ENCODE measurements around the gene FCN3.
A peak's percentile ranks its signal among the peaks of the same experiment; 100 is the strongest.

Gene FCN3

DNA sequence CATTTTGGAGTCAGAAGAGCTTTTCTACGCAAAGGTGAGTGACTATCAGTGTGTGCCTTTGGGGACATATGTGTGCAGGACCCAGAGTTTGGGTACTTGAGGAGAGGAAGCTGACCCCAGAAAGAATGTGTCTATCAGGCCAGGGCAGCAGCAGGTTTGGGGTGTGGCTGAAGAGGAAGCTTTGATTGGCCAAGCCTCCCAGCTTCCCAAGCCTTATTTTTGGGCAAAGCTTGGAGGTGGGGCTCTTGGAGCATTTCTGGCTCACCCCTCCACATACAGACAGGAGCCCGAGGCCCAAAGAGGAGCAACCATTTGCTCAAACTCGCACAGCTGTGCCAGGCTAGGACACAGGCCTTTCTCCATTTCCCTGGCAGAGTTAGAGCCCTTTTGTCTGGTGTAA, 22.5 kb upstream of the FCN3 start:
- DNase-seq = no peak
- Mint-ChIP-seq H3K27ac (no peak overlapping the region), H3K4me3 (no peak overlapping the region), H3K27me3 (ENCODE audit: low read depth, poor library complexity) (peaks cover 5% of the 10 kb centered on the region), H3K4me1 (peaks cover 75% of the 10 kb centered on the region), H3K36me3 (ENCODE audit: low read depth) (no peaks in the 10 kb centered on the region), H3K9me3 (no peaks in the 10 kb centered on the region)
- TF ChIP-seq, protein P1, sequence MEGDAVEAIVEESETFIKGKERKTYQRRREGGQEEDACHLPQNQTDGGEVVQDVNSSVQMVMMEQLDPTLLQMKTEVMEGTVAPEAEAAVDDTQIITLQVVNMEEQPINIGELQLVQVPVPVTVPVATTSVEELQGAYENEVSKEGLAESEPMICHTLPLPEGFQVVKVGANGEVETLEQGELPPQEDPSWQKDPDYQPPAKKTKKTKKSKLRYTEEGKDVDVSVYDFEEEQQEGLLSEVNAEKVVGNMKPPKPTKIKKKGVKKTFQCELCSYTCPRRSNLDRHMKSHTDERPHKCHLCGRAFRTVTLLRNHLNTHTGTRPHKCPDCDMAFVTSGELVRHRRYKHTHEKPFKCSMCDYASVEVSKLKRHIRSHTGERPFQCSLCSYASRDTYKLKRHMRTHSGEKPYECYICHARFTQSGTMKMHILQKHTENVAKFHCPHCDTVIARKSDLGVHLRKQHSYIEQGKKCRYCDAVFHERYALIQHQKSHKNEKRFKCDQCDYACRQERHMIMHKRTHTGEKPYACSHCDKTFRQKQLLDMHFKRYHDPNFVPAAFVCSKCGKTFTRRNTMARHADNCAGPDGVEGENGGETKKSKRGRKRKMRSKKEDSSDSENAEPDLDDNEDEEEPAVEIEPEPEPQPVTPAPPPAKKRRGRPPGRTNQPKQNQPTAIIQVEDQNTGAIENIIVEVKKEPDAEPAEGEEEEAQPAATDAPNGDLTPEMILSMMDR (IDR thresholded peaks at IDR 0.05) = no peak

DNA sequence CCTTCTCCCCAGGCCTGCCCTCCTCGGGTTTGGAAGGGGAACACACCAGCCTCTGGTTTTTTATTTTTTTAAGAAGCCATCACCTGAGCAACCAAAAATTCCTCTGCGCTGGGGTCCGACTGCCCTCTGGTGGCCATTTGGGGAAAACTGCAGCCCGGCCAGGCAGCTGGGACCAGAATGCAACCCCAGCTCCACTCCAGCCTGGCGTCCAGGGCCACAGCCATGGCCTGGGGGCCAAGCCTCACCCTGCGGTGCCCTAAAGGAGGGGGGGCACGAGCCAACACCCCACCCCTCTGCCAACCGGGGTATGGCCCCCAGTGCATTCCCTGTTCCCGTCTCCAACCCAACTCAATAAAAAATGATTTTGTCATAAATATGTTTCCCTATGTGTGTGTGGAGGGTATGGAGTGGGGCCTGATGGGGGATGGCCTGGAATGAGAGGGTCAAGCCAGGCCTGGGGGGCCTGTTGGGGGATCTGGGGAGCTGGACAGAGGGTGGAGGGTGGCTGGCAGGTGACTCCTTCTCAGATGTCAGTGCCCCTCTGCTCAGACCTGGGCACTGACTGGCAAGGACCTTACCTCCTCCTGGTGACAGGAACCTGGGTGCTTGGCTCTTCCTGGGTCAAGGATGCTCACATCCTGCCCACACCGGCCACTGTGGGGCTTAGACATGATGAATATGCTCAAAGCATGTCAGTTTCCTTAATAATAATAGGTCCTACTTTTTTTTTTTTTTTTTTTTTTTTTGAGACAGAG, 21.0 kb upstream of the FCN3 start:
- Mint-ChIP-seq H3K27ac (no peak overlapping the region), H3K36me3 (ENCODE audit: low read depth) (no peaks in the 10 kb centered on the region), H3K27me3 (ENCODE audit: low read depth, poor library complexity) (peaks cover 12% of the 10 kb centered on the region), H3K4me3 (no peak overlapping the region), H3K4me1 (peaks cover 71% of the 10 kb centered on the region), H3K9me3 (no peaks in the 10 kb centered on the region)
- peak; percentile 82 for DNase-seq
- TF ChIP-seq, protein P1 (IDR thresholded peaks at IDR 0.05) = peak; percentile 96

DNA sequence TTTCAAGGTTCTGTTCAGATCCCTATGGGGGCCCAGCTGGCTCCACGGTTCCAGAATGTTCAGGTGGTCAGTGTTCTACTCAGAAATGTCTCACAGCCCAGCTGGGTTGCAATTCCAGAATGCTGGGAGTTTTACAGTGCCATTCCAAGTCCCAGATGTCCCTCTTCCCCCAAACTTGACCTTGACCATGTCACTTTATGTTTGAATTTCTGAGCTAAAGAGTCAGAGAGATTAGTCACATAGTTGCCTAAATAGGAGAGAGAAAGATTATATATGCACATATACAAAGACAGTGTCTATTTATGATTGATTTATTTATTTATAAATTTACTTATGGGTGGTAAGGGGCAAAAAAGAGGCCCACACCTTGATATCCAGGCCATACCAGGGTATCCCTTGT, 20.3 kb upstream of the FCN3 start:
- Mint-ChIP-seq H3K36me3 (ENCODE audit: low read depth) (no peaks in the 10 kb centered on the region), H3K27me3 (ENCODE audit: low read depth, poor library complexity) (peaks cover 17% of the 10 kb centered on the region), H3K4me1 (peaks cover 64% of the 10 kb centered on the region), H3K9me3 (no peaks in the 10 kb centered on the region), H3K4me3 (peak overlapping the region; percentile 59), H3K27ac (no peak overlapping the region)
- TF ChIP-seq, protein P1 (IDR thresholded peaks at IDR 0.05) = no peak
- no peak for DNase-seq

DNA sequence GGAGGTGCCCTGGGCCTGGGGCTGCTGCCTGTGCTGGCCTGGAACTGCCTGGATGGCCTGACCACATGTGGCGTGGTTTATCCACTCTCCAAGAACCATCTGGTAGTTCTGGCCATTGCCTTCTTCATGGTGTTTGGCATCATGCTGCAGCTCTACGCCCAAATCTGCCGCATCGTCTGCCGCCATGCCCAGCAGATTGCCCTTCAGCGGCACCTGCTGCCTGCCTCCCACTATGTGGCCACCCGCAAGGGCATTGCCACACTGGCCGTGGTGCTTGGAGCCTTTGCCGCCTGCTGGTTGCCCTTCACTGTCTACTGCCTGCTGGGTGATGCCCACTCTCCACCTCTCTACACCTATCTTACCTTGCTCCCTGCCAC, 19.6 kb upstream of the FCN3 start:
- no peak for DNase-seq
- TF ChIP-seq, protein P1 (IDR thresholded peaks at IDR 0.05) = no peak
- Mint-ChIP-seq H3K27ac (no peak overlapping the region), H3K9me3 (no peaks in the 10 kb centered on the region), H3K4me1 (peaks cover 57% of the 10 kb centered on the region), H3K4me3 (peak overlapping the region; percentile 59), H3K36me3 (ENCODE audit: low read depth) (no peaks in the 10 kb centered on the region), H3K27me3 (ENCODE audit: low read depth, poor library complexity) (peaks cover 17% of the 10 kb centered on the region)

DNA sequence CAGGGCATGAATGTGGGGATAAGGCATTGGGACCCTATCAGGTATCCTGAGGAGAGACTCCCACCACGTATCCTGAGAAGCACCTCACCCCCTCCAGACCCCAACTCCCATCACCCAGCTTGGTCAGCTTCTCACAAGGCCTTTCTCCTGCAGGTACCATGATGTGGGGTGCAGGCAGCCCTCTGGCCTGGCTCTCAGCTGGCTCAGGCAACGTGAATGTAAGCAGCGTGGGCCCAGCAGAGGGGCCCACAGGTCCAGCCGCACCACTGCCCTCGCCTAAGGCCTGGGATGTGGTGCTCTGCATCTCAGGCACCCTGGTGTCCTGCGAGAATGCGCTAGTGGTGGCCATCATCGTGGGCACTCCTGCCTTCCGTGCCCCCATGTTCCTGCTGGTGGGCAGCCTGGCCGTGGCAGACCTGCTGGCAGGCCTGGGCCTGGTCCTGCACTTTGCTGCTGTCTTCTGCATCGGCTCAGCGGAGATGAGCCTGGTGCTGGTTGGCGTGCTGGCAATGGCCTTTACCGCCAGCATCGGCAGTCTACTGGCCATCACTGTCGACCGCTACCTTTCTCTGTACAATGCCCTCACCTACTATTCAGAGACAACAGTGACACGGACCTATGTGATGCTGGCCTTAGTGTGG, 19.1 kb upstream of the FCN3 start:
- Mint-ChIP-seq H3K27me3 (ENCODE audit: low read depth, poor library complexity) (peaks cover 18% of the 10 kb centered on the region), H3K36me3 (ENCODE audit: low read depth) (no peaks in the 10 kb centered on the region), H3K4me3 (peak overlapping the region; percentile 85), H3K27ac (no peak overlapping the region), H3K9me3 (no peaks in the 10 kb centered on the region), H3K4me1 (peaks cover 52% of the 10 kb centered on the region)
- TF ChIP-seq, protein P1 (IDR thresholded peaks at IDR 0.05) = no peak
- DNase-seq = no peak

All from nephron progenitor cell (in vitro differentiated cells).